GM21526 (cell line): Measurements from ENCODE around the gene ARHGAP8.

Source experiments
- ATAC-seq: cut with Tn5 transposase; IDR thresholded peaks from one replicate; pipeline ENCODE4 v1.9.1; 2021; ENCODE audit warnings: moderate library complexity; ENCODE audit not compliant: unreplicated experiment, low FRiP score

ARHGAP8 gene

GRCh38 chr22:44752285-44753188 lies at the start of gene ARHGAP8:
Gene ARHGAP8 (plus strand): TSS chr22:44752575. CDS start chr22:44786528, 33,953 bp downstream.
- no peak for ATAC-seq

GRCh38 chr22:44703255-44703870 lies 49.0 kb upstream of the ARHGAP8 start:
- ATAC-seq, result no peak

- ATAC-seq, result no peak
These were observed 48.0 kb upstream of the ARHGAP8 start for GRCh38 chr22:44704159-44705021.

- no peak for ATAC-seq
These were observed 47.4 kb upstream of the ARHGAP8 start for GRCh38 chr22:44705022-44705297.

- no peak for ATAC-seq
These were observed 45.9 kb upstream of the ARHGAP8 start for GRCh38 chr22:44706488-44706887.

GRCh38 chr22:44707178-44707577 lies 45.2 kb upstream of the ARHGAP8 start:
- ATAC-seq, result no peak

GRCh38 chr22:44707752-44708151 lies 44.6 kb upstream of the ARHGAP8 start:
- no peak for ATAC-seq

- ATAC-seq, result no peak
These were observed 42.4 kb upstream of the ARHGAP8 start for GRCh38 chr22:44709881-44710392.

GRCh38 chr22:44710474-44711240 lies 41.7 kb upstream of the ARHGAP8 start:
- ATAC-seq, result no peak

GRCh38 chr22:44711241-44711560 lies 41.2 kb upstream of the ARHGAP8 start:
- no peak for ATAC-seq

GRCh38 chr22:44711690-44712555 lies 40.5 kb upstream of the ARHGAP8 start:
- no peak for ATAC-seq

- ATAC-seq, result no peak
These were observed 39.4 kb upstream of the ARHGAP8 start for GRCh38 chr22:44712962-44713361.

- ATAC-seq, result no peak
These were observed 37.5 kb upstream of the ARHGAP8 start for GRCh38 chr22:44714703-44715350.

- no peak for ATAC-seq
These were observed 34.0 kb upstream of the ARHGAP8 start for GRCh38 chr22:44718418-44718817.

- ATAC-seq, result no peak
These were observed 32.6 kb upstream of the ARHGAP8 start for GRCh38 chr22:44719586-44720368.

- ATAC-seq, result no peak
These were observed 31.2 kb upstream of the ARHGAP8 start for GRCh38 chr22:44721213-44721612.

- no peak for ATAC-seq
These were observed 29.8 kb upstream of the ARHGAP8 start for GRCh38 chr22:44722611-44723010.

GRCh38 chr22:44723801-44724200 lies 28.6 kb upstream of the ARHGAP8 start:
- no peak for ATAC-seq
